ENCODE results near the gene RNFT2. TPM values are rescaled to one million over a fixed set of nuclear protein-coding genes. Genes with fewer than 3 reads are reported as not detected.

The RNFT2 gene
- total RNA-seq, 1 donor from 2014 or later = 8.7 TPM

GRCh38 chr12:116881325-116881876 lies 143.3 kb downstream of the RNFT2 start, which contains the start of gene HRK:
TSS of gene HRK (minus strand) at chr12:116881441. CDS start at chr12:116881307, 134 bp downstream.
- Mint-ChIP-seq H3K4me3 (peak within 1 kb of the TSS; percentile 85), H3K4me1 (peaks cover 46% of the 10 kb centered on the region), H3K27ac (peak within 1 kb of the TSS; percentile 77), H3K9me3 (no peaks in the 10 kb centered on the region), H3K27me3 (peaks cover 35% of the 10 kb centered on the region), H3K36me3 (ENCODE audit: low read depth) (no peaks in the 10 kb centered on the region)
- DNase-seq (no peak), ATAC-seq (ENCODE audit: low read depth) (peak; percentile 18)
- ChIA-PET POLR2A (interaction anchor here (0.5 to 3.9 kb wide), 2 partner anchors 20 to 37 kb away, joined by 6 to 18 read pairs; no protein-coding TSS in a partner anchor), CTCF (interaction anchor here (0.8 to 2.7 kb wide), 5 partner anchors 23 to 178 kb away, joined by 3 to 26 read pairs (median 5); no protein-coding TSS in a partner anchor)
- intact Hi-C loops (cut with micrococcal nuclease) = loop anchor here (1.0 to 5.0 kb wide), 6 partner anchors 20 to 1136 kb away; partner anchors contain the start of genes RFC5, RNFT2 and SPRING1
- no peak for TF ChIP-seq CTCF (IDR thresholded peaks at IDR 0.05)

DNA sequence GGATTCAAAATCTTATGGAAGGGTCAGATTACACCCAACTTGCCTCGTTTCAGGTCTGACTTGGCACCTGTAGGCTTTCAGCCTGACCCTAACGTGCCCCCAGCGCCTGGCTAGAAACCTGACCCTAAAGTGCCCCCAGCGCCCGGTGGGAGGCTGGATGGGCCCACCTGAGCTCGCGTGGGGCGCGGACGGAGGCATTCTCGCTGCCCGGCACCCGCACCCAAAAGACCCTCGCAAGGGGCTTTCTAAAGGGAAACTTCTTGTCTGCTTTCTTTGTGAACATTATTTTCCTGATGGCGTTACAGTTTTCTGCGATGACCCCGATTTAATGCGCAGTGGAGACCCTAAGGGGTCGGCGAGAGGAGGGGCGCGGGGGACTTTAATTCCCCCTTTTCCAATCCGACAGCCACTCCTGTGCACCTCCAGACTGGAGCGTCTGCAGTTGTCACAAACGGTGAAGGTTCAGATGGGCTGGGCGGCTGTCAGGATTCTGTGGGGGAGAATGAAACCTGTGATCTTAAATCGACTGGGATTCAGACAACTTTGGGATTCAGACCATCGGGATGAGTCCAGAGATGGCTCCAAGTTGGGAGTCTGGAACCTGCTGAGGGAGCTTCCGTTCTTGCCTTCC lies 143.9 kb downstream of the RNFT2 start:
- DNase-seq (no peak), ATAC-seq (ENCODE audit: low read depth) (no peak)
- H3K27me3 Mint-ChIP-seq = peaks cover 31% of the 10 kb centered on the region
- H3K4me3 Mint-ChIP-seq = peak overlapping the region; percentile 78
- ChIA-PET POLR2A (interaction anchor here (0.5 to 3.9 kb wide), 2 partner anchors 21 to 37 kb away, joined by 6 to 18 read pairs; no protein-coding TSS in a partner anchor), CTCF (interaction anchor here (0.8 to 2.7 kb wide), 6 partner anchors 63 to 178 kb away, joined by 3 to 26 read pairs (median 6); no protein-coding TSS in a partner anchor)
- H3K36me3 Mint-ChIP-seq (ENCODE audit: low read depth) = no peaks in the 10 kb centered on the region
- intact Hi-C loops (cut with micrococcal nuclease) = loop anchor here (1.0 to 5.0 kb wide), 7 partner anchors 21 to 1135 kb away; partner anchors contain the start of genes RFC5, RNFT2 and SPRING1
- peak overlapping the region; percentile 53 for H3K27ac Mint-ChIP-seq
- H3K9me3 Mint-ChIP-seq = no peaks in the 10 kb centered on the region
- H3K4me1 Mint-ChIP-seq = peaks cover 46% of the 10 kb centered on the region
- TF ChIP-seq CTCF (IDR thresholded peaks at IDR 0.05) = no peak

GRCh38 chr12:116882742-116883141 lies 144.6 kb downstream of the RNFT2 start:
- no peaks in the 10 kb centered on the region for H3K36me3 Mint-ChIP-seq (ENCODE audit: low read depth)
- ATAC-seq (ENCODE audit: low read depth) (peak; percentile 16), DNase-seq (no peak)
- intact Hi-C loops (cut with micrococcal nuclease) = loop anchor here (1.0 to 5.0 kb wide), 4 partner anchors 80 to 1135 kb away; partner anchors contain the start of gene RFC5
- H3K27me3 Mint-ChIP-seq = peaks cover 33% of the 10 kb centered on the region
- no peak for TF ChIP-seq CTCF (IDR thresholded peaks at IDR 0.05)
- H3K4me3 Mint-ChIP-seq = peak overlapping the region; percentile 78
- ChIA-PET POLR2A (interaction anchor here (3.9 kb wide), 1 partner anchor 21 kb away, joined by 18 read pairs; no protein-coding TSS in a partner anchor), CTCF (interaction anchor here (0.8 to 2.7 kb wide), 4 partner anchors 123 to 179 kb away, joined by 3 to 26 read pairs (median 10); no protein-coding TSS in a partner anchor)
- H3K9me3 Mint-ChIP-seq = no peaks in the 10 kb centered on the region
- H3K4me1 Mint-ChIP-seq = peaks cover 46% of the 10 kb centered on the region
- H3K27ac Mint-ChIP-seq = no peak overlapping the region

- POLR2A ChIA-PET = interaction anchor here (0.7 kb wide), 1 partner anchor 172 kb away, joined by 3 read pairs; no protein-coding TSS in a partner anchor
- peaks cover 29% of the 10 kb centered on the region for H3K4me1 Mint-ChIP-seq
- intact Hi-C loops (cut with micrococcal nuclease) = loop anchor here (5.0 kb wide), 3 partner anchors 83 to 1132 kb away; partner anchors contain the start of gene RFC5
- H3K36me3 Mint-ChIP-seq (ENCODE audit: low read depth) = no peaks in the 10 kb centered on the region
- no peak overlapping the region for H3K27ac Mint-ChIP-seq
- DNase-seq = no peak
- H3K27me3 Mint-ChIP-seq = peaks cover 23% of the 10 kb centered on the region
- no peak for ATAC-seq (ENCODE audit: low read depth)
- TF ChIP-seq CTCF (IDR thresholded peaks at IDR 0.05) = no peak
- H3K9me3 Mint-ChIP-seq = no peaks in the 10 kb centered on the region
- no peak overlapping the region for H3K4me3 Mint-ChIP-seq
- CTCF ChIA-PET = no interaction called here
Observed at GRCh38 chr12:116884871-116885270, 146.8 kb downstream of the RNFT2 start.

DNA sequence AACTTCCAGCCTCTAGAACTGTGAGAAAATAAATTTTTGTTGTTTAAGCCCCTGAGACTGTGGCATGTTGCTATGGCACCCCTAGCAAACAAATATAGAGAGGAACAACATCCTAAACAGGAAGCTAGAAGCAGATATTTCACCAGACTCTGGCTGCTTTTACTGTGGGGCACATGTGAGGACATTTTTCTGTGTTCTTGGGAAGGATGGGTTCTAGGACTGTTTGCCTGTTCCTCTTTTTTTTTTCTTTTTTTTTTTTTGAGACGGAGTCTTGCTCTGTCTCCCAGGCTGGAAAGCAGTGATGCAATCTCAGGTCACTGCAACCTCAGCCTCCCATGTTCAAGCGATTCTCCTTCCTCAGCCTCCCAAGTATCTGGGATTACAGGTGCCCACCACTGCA lies 147.4 kb downstream of the RNFT2 start:
- Mint-ChIP-seq H3K4me3 (no peak overlapping the region), H3K27me3 (peaks cover 18% of the 10 kb centered on the region), H3K36me3 (ENCODE audit: low read depth) (no peaks in the 10 kb centered on the region), H3K9me3 (no peaks in the 10 kb centered on the region), H3K27ac (no peak overlapping the region), H3K4me1 (peaks cover 23% of the 10 kb centered on the region)
- CTCF ChIA-PET = no interaction called here
- intact Hi-C loops (cut with micrococcal nuclease) = no loop called here
- ATAC-seq (ENCODE audit: low read depth) = no peak
- TF ChIP-seq CTCF (IDR thresholded peaks at IDR 0.05) = no peak
- POLR2A ChIA-PET = interaction anchor here (0.7 kb wide), 1 partner anchor 173 kb away, joined by 3 read pairs; no protein-coding TSS in a partner anchor
- DNase-seq = no peak
